GM18508 (cell line): ENCODE data around the gene PIP5KL1.

ENCODE experiments used
- ATAC-seq: cut with Tn5 transposase; IDR thresholded peaks from one replicate; pipeline ENCODE4 v1.9.1; 2021; ENCODE audit warnings: moderate number of reproducible peaks; ENCODE audit not compliant: insufficient read depth, unreplicated experiment

Gene PIP5KL1

DNA sequence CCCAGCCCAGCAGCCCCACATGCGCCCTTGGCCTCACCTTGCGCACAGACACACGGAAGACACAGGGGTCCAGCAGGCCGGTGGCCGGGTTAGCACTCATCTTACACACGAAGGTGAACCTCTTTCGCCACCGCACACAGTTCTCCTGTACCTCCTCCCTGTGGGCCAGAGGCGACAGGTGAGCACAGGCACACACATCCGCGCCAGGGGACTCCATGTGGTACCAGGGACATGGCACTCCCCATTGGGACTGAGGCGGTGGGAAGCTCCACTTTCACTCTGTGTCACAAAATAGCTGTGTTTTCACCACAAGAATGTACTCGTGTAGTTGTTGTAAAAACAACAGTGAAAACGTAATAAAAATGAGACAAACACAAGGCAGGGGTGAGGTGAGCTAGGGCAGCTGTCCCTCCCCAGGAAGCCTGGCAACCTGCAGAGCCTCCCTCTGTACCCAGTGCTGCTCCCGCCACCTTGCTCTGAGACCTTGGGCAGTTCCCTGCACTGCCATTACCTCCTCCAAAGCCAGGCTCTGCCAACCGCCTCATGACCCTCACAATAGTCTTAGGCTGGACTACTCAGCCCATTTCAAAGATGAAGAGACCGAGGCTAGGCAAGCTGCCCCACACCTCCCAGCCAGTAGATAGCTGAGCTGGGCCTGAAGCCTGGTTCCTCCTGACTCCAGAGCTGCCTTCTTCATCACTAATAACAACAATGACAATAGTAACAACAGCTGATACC, 23.4 kb upstream of the PIP5KL1 start:
- ATAC-seq, result no peak

DNA sequence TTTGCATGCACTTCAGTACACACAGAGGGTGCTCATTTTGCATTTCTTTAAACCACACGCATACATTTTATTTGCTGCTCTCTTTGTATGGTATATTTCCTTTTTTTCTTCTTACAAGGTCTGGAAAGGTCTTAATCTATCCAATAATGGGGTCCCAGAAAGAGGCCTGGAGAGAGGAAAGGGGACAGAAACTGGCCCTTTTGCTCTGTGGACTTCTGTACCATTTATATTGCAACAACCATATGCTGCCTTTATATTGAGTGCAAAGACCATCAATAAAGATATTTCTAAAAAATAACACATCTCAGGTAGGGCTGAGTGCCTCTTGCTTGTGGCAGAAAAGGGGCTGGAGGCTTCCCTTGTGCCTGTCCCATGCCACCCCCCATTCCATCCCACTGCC, 22.6 kb upstream of the PIP5KL1 start:
- no peak for ATAC-seq

DNA sequence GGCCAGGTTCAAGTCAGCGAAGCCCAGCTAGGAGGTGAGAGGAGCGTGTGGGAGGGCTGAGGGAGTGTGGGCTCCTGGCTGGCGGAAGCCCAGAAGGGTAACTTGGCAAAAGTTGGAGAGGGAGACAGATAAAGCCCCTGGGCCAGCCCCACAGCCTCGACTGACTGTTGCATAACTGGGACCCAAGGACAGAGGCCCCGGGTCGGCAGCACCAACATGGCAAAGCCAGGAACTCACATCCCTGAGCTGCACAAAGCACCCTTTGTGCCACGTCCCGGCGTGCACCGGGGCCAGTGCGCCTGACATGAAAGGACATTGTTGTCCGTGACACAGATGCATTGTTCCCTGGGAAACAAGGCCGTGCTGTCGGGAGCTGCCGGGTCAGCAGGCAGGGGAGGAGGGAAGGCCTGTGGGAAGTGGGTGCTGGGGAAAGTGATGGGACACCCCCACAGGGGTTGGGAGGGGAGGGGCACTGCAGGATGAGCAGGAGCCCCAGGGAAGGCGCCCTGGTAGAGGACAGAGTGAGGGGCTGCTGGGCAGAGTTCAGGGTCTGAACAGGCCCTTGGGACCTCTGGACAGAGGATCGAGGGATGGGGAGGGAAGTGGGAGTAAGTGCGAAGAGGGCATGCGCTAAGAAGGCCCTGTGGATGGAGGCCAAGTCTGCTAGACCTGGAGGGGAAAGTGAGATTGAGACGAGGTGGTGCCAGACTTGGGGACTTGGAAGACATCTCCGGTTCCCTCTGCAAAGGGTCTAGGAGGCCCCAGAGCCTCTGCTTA, 20.1 kb upstream of the PIP5KL1 start:
- no peak for ATAC-seq

- no peak for ATAC-seq
Observed at GRCh38 chr9:127949827-127950512, 19.4 kb upstream of the PIP5KL1 start.

DNA sequence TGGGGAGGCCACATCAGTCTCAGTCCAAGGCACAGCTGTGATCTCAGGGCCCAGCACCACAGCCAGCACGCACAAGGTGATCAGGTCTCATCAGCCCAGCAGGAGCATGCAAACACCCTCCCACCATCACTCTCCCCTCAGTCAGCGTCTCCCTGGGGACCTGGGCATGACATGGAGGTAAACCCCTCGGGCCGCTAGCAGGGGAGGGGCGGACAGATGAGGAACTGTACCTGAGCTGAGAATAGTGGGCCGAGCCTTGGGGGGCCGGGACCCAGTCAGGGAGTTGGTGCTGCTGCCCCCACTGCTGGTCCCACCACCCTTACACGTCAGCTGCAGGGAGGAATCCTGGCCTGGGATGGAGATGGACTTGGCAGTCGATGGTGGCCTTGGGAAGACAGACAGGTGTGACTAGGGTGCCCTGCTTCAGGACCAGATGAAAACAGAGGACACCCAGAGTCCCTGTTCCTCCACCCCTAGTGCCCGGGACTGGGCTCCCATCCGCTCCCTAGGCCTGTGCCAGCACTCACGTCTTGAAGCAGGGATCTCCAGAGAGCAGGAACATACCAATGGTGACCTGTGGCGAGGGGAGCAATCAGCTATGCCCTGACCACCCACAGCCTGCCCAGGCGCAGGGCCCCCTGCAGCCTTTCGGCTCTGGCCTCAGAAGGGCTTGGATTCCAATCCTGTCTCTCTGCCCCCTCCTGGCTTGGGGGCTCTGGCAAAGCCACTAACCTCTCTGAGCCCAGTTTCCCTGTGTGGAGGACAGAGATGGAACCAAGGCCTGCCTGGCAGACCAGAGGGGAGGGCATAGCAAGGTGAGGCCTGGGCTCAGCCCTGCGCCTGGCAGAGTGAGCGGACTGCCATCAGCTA, 17.5 kb upstream of the PIP5KL1 start:
- no peak for ATAC-seq

- ATAC-seq, result no peak
Observed at GRCh38 chr9:127946728-127947127, 16.2 kb upstream of the PIP5KL1 start.

GRCh38 chr9:127945942-127946341, 15.4 kb upstream of the PIP5KL1 start:
- ATAC-seq, result no peak

DNA sequence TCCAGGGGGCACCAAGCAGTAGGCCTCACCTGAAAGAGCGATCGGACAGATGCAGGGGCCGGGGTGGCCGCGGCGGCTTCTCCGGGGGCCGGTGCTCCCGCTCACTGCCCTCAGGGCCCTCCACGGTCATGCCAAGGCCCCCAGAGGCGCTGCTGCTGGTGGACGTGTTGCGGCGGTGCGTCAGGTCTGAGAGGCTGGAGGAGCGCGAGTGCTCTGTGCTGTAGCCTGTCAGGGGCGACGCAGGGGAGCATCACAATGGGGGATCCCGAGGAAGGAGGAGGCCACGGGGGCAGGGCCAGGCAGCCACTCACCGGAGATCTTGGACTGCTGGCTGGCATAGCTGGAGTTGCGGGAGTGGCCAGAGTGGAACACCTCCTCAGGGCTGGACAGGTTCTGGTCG, 14.8 kb upstream of the PIP5KL1 start:
- no peak for ATAC-seq

- ATAC-seq, result no peak
Observed at GRCh38 chr9:127944586-127945218, 14.1 kb upstream of the PIP5KL1 start.

DNA sequence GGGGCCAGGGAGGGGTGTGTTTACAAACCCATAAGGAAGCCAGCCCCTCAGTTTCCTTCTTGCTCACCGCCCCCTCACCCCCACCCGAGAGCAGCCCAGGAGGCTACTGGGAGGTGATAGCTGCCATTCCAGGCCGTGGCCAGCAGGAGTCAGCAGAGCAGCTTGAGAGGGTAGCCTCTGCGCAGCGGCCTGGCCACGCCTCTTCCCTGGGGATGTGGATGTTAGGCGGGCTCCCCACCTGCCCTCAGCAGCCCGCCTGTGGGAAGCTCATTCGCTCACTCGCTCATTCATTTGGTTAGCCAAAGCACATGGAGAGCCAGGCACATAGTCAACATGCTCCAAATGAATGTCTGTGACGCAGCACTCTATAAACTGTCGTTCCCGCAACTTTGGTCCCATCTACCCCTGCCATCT, 13.2 kb upstream of the PIP5KL1 start:
- no peak for ATAC-seq

GRCh38 chr9:127943011-127943662, 12.6 kb upstream of the PIP5KL1 start:
- no peak for ATAC-seq

DNA sequence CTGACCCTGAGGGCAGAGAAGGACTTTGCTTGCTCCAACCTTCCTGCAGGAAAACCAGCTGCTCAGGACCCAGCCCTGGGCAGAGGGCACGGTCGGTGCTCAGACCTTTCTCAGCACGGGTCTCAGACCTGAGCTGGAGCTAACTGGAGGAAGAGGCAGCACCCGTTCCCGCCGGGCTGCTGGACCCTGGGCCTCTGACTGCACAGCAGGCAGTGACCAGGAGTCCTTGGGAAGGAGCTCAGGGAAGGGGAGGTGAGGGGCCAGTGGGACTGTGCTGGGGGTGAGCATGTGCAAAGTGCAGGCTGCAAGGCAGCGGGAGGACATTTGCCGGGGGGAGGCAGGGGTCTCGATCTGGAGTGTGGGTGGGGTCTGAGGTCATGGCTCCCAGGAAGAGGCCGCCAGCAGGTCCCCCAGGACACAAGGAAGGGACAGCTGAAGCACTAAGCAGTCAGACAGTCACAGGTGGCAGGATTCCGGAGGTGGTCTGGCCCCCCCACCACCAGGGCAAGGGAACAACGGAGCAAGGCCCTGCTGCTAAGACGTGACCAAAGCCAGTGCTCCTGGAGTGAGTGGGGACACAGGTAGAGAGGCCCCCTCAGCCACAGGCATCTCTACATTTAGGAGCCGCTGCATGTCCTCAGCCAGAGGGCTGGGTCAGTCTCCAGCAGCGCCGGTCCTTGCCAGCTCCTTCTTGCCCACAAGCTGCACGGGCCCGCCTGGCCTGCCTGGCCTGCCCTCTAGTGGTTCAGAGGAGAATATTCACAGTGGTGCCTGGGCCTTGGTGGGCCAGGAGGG, 11.8 kb upstream of the PIP5KL1 start:
- no peak for ATAC-seq

- ATAC-seq, result no peak
Observed at GRCh38 chr9:127941961-127942215, 11.3 kb upstream of the PIP5KL1 start.

DNA sequence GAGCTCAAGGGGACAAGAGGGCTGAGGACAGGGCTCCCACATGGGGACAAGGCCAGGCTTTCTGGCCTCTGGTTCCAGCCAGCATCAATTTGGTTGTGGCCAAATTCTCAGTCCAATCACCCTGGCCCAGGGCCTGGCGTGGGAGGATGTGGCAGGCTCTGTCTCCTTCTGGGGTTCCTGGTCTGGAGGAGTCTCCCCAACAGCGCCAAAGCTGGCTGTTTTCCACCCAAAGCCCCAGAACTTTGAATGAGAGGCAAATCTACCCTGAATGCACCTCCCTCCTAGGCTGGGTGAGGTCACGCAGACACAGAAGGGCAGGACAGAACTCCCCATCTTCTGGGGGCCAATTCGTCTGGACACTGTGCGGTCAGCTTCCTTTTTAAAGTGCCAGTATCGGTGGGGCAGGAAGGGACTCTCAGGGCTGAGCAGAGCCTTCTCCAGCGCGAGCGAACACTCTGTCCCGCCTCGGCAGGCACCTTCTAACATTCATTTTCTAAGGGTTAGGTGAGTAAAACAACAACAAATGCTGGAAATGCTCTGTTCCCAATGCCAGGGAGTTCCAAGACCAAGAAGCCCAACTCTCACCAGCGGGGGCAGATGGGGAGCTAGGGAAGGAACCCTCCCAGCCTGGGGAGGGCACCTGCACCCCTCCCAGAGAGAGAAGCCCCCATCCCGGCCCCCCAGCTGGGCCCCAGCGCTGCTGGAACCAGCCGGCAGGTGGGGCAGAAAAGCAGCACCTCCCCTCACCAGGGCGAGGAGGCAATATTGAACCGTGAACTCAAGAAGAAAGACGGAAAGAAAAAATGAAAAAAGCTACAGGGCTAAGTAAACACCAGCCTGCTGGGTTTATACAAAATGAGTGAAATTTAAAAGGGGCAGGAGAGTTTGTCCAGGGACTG, 10.7 kb upstream of the PIP5KL1 start:
- no peak for ATAC-seq

DNA sequence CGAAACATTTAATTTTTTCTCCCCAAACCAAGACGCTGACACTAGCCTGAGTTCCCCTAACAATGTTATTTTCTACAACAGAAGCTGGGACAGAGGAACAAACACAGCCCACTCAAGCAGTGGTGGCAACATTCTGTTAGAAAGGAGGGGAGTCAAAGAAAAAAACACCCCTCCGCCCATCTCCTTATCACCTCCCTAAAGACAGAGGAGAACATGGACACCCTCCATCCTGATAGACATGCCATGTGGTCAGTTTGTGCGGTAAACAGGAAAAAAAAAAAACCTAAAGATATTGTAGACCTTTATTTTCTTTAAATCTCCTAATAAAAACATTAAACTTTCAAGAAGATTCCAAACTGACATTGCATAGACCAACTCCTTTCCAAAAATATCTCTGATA, 10.0 kb upstream of the PIP5KL1 start:
- no peak for ATAC-seq

DNA sequence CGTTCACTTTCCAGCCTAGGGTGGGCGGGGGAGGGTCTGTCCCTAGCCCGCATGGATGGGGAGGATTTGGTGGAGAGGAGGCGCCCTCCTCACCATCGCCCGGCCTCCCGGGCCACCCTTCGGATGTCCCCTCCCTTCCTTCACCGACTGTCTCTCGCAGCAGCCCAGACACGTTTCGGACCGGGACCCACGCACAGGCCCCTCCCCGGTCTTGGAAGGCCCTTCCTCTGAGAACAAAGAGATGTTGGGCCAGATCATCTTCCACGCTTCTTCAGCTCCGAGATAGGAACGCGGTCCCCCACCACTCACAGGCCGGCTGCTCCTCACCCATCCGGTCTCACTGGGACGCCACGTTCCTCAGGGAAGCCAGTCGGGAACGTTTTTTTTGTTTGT, 7.7 kb upstream of the PIP5KL1 start:
- ATAC-seq, result no peak

- no peak for ATAC-seq
Observed at GRCh38 chr9:127937388-127938297, 7.1 kb upstream of the PIP5KL1 start, which contains the start of gene DPM2. Gene DPM2 (minus strand): TSS chr9:127937854. CDS start chr9:127937820, 34 bp downstream.
